Bronchial epithelial cell (primary cell): ENCODE data around the gene SERPINC1. TPM values are rescaled to one million over a fixed set of nuclear protein-coding genes. Genes with fewer than 3 reads are reported as not detected.
A peak's percentile ranks its signal among the peaks of the same experiment; 100 is the strongest.

Source experiments
- DNase-seq: peaks from one replicate; pipeline ENCODE4 v3.0.0-alpha.2; 2010; ENCODE audit warnings: low read depth
- FAIRE-seq: peaks from 2 replicates; lab custom pipeline; 2011; peaks lifted over from hg19 to GRCh38; lab: Jason Lieb, UNC
- H3K27me3 ChIP-seq: 2 replicates; pipeline ENCODE4 v1.5.1; 2011; ENCODE audit warnings: low read length; ENCODE audit not compliant: control insufficient read depth, insufficient read depth
- H3K36me3 ChIP-seq: 2 replicates; pipeline ENCODE4 v1.5.1; 2011; ENCODE audit warnings: low read length; ENCODE audit not compliant: control insufficient read depth, insufficient read depth
- H3K4me3 ChIP-seq: 2 replicates; pipeline ENCODE4 v1.5.1; 2011; ENCODE audit warnings: mild to moderate bottlenecking, low read depth, low read length, control low read depth
- CTCF ChIP-seq: IDR thresholded peaks from 2 replicates; pipeline ENCODE4 v1.5.1; 2011; ENCODE audit warnings: mild to moderate bottlenecking, moderate library complexity, low read length, control low read depth, inconsistent platforms; ENCODE audit not compliant: insufficient read depth, severe bottlenecking
- total RNA-seq: library from RNA; depleted of rRNA; stranded (reverse); fragments of >200 nt; gene quantifications from 2 replicates; pipeline ENCODE4 v1.2.1, GENCODE V29; 2014

Gene SERPINC1
- total RNA-seq, 1 donor from 2014 or later: not detected

- H3K27me3 ChIP-seq: no peaks in the 10 kb centered on the region
- DNase-seq: no peak
- no peaks in the 10 kb centered on the region for H3K36me3 ChIP-seq
- TF ChIP-seq CTCF: no peak
- no peak overlapping the region for H3K4me3 ChIP-seq
- no peak for FAIRE-seq
These were observed 38.9 kb downstream of the SERPINC1 start for GRCh38 chr1:173878251-173878650.

- TF ChIP-seq CTCF: no peak
- Histone ChIP-seq H3K4me3 (no peak overlapping the region), H3K27me3 (no peaks in the 10 kb centered on the region), H3K36me3 (no peaks in the 10 kb centered on the region)
- DNase-seq (no peak), FAIRE-seq (no peak)
These were observed 40.4 kb downstream of the SERPINC1 start for GRCh38 chr1:173876732-173877131.

GRCh38 chr1:173871500-173871899 is 45.6 kb downstream of the SERPINC1 start:
- DNase-seq (no peak), FAIRE-seq (no peak)
- Histone ChIP-seq H3K36me3 (peaks cover 2% of the 10 kb centered on the region), H3K4me3 (no peak overlapping the region), H3K27me3 (no peaks in the 10 kb centered on the region)
- TF ChIP-seq CTCF: no peak

- Histone ChIP-seq H3K36me3 (peaks cover 2% of the 10 kb centered on the region), H3K27me3 (no peaks in the 10 kb centered on the region), H3K4me3 (no peak overlapping the region)
- TF ChIP-seq CTCF: no peak
- DNase-seq (no peak), FAIRE-seq (no peak)
These were observed 46.0 kb downstream of the SERPINC1 start for GRCh38 chr1:173871091-173871490.

- H3K4me3 ChIP-seq: no peak overlapping the region
- H3K27me3 ChIP-seq: no peaks in the 10 kb centered on the region
- DNase-seq (no peak), FAIRE-seq (no peak)
- peaks cover 5% of the 10 kb centered on the region for H3K36me3 ChIP-seq
- TF ChIP-seq CTCF: no peak
These were observed 46.7 kb downstream of the SERPINC1 start for GRCh38 chr1:173870252-173871075.

- peaks cover 11% of the 10 kb centered on the region for H3K36me3 ChIP-seq
- DNase-seq: peak; percentile 44
- FAIRE-seq: no peak
- peak overlapping the region; percentile 70 for H3K4me3 ChIP-seq
- no peaks in the 10 kb centered on the region for H3K27me3 ChIP-seq
- TF ChIP-seq CTCF: no peak
These were observed 48.1 kb downstream of the SERPINC1 start for GRCh38 chr1:173869021-173869359.
